ENCODE measurements around the gene RPS6KC1.

RPS6KC1 gene

GRCh38 chr1:213070406-213070805, 19.4 kb downstream of the RPS6KC1 start:
- peak; percentile 37 for DNase-seq (ENCODE audit: extremely low read depth, low read depth)
- TF ChIP-seq CTCF (IDR thresholded peaks at IDR 0.05; ENCODE audit: low read depth, low read length, missing control alignments), result no peak
- H3K4me3 ChIP-seq (replicated peaks; ENCODE audit: low read depth, low read length), result no peak overlapping the region

- DNase-seq (ENCODE audit: extremely low read depth, low read depth), result no peak
- H3K4me3 ChIP-seq (replicated peaks; ENCODE audit: low read depth, low read length), result no peak overlapping the region
- no peak for TF ChIP-seq CTCF (IDR thresholded peaks at IDR 0.05; ENCODE audit: low read depth, low read length, missing control alignments)
Observed at GRCh38 chr1:213075725-213076124, 24.7 kb downstream of the RPS6KC1 start.

- TF ChIP-seq CTCF (IDR thresholded peaks at IDR 0.05; ENCODE audit: low read depth, low read length, missing control alignments), result no peak
- DNase-seq (ENCODE audit: extremely low read depth, low read depth), result no peak
Observed at GRCh38 chr1:213082420-213083111, 31.5 kb downstream of the RPS6KC1 start.

GRCh38 chr1:213083112-213083445, 32.0 kb downstream of the RPS6KC1 start:
- no peak for TF ChIP-seq CTCF (IDR thresholded peaks at IDR 0.05; ENCODE audit: low read depth, low read length, missing control alignments)
- no peak overlapping the region for H3K4me3 ChIP-seq (replicated peaks; ENCODE audit: low read depth, low read length)
- no peak for DNase-seq (ENCODE audit: extremely low read depth, low read depth)

More at GRCh38 chr1:213082420-213083111, 31.5 kb downstream of the RPS6KC1 start:
- no peak overlapping the region for H3K4me3 ChIP-seq (replicated peaks; ENCODE audit: low read depth, low read length)

GRCh38 chr1:213087911-213088310, 36.9 kb downstream of the RPS6KC1 start:
- no peak overlapping the region for H3K4me3 ChIP-seq (replicated peaks; ENCODE audit: low read depth, low read length)
- no peak for TF ChIP-seq CTCF (IDR thresholded peaks at IDR 0.05; ENCODE audit: low read depth, low read length, missing control alignments)
- no peak for DNase-seq (ENCODE audit: extremely low read depth, low read depth)

- TF ChIP-seq CTCF (IDR thresholded peaks at IDR 0.05; ENCODE audit: low read depth, low read length, missing control alignments), result no peak
- H3K4me3 ChIP-seq (replicated peaks; ENCODE audit: low read depth, low read length), result no peak overlapping the region
- DNase-seq (ENCODE audit: extremely low read depth, low read depth), result no peak
Observed at GRCh38 chr1:213089924-213090677, 39.1 kb downstream of the RPS6KC1 start.

Data from HFF-Myc (cell line).